Bladder microvascular endothelial cell (primary cell): ENCODE data around the gene IFITM10. TPM values are rescaled to one million over a fixed set of nuclear protein-coding genes. Genes with fewer than 3 reads are reported as not detected.

ENCODE experiments used
- total RNA-seq: library from RNA; depleted of rRNA; stranded (reverse); fragments of >200 nt; gene quantifications from 2 replicates; pipeline ENCODE4 v1.2.3, GENCODE V29; 2014

IFITM10 gene
- total RNA-seq = 0.25 TPM in 1 of 2 replicates, not detected in the other

DNA sequence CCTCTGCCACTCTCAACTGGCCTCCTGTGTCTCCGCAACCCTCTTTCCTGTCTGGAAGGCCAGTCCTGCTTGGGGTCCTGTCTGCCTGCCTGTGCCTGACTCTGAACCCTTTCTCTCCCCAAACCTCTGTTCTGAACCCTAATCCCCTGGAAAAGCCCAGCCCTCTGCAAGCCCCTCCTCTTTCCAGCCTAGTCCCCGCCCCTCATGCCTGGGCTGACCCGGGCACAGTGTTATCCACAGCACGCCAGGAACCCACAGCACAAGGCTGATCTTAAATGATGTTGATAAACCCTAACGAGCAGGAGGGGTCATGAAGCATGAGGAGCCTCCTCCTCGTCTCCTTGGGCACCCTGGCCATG lies at the start of gene IFITM10:
Gene IFITM10 (minus strand): TSS at position 115 of the 359 bp plus-strand sequence. CDS start 153 bp downstream, outside the sequence.

DNA sequence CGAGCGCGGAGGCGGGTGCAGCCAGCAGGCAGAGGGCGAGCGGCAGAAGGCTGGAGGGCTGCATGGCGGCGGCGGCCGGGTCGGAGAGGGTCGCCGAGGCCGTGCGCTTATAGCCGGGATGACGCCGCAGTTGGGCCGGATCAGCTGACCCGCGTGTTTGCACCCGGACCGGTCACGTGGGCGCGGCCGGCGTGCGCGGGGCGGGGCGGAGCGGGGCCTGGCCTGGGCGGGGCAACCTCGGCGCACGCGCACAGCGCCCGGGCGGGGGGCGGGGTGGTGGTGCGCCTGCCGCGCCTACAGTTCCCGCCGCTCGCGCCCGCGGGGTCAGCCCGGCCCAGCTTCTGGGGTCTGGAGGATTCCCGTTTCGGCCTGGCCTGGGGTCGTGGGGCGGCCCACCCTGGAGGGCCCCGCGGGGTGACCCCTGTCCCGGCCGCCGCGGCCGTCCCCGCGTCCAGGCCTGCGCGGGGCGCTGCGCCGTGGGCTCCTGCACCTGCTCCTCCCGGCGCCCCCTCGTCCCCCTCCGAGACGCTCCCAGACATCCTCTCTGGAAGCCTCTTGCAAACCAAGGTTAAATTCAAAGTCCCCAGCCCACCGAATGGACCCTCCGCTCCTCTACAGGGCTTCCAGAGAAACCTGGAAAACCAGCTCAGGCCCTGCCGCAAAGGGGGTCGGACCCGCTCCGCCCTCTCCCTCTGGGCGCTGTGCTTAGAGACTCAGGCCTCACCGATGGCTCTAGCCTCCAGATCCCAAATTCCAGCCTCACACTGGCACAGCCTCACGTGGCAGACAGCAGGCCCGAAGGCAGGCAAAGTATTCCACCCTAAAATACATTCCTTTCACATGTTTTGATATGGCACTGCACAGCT lies 13.6 kb upstream of the IFITM10 start, which contains the start of gene CTSD:
Gene CTSD (minus strand): TSS at position 132 of the 866 bp plus-strand sequence. CDS start 68 bp downstream, at position 64.

DNA sequence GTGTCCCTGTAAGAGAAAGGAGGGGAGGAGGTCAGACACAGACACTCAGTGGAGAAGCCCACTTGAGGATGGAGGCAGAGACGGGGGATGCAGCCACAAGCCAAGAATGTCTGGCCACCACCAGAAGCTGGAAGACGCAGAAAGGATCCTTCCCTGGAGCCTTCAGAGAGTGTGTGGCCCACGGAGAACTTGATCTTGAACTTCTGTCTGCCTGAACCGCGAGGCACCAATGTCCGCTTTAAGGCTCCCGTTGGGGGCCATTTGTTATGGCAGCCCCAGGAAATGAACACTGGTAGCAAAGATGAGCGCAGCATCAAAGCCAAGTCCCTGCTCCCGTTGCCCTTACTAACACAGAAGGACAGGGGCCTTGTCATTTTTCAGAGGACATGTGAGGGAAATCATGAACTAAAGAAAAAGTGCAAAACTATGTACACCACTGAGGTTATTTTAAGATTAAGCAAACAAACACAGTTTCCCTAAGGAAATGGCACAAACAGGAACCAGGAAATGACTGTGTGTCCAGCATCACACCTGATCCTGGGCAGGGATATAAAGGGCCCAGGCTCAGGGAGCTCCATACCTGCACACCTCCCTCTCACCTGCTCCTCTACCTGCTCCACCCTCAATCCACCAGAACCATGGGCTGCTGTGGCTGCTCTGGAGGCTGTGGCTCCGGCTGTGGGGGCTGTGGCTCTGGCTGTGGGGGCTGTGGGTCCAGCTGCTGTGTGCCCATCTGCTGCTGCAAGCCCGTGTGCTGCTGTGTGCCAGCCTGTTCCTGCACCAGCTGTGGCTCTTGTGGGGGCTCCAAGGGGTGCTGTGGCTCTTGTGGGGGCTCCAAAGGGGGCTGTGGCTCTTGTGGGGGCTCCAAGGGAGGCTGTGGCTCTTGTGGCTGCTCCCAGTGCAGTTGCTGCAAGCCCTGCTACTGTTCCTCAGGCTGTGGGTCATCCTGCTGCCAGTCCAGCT lies 53.5 kb downstream of the IFITM10 start, which contains the start of gene KRTAP5-6:
Gene KRTAP5-6 (plus strand): TSS at position 588 of the 963 bp plus-strand sequence. CDS start 51 bp downstream, at position 639.

Other genes starting within 250 kb of the IFITM10 start
- 0.32 and 1.8 TPM in 2 replicates for gene DUSP8, start 178.3 kb downstream of the IFITM10 start, total RNA-seq
- gene KRTAP5-1, start 165.3 kb downstream of the IFITM10 start, total RNA-seq = not detected in 2 replicates
- gene KRTAP5-2, start 152.3 kb downstream of the IFITM10 start, total RNA-seq = not detected in 2 replicates
- gene KRTAP5-3, start 142.1 kb downstream of the IFITM10 start, total RNA-seq = not detected in 2 replicates
- gene KRTAP5-4, start 128.5 kb downstream of the IFITM10 start, total RNA-seq = not detected in 2 replicates
- not detected in 2 replicates for gene KRTAP5-5, start 120.8 kb downstream of the IFITM10 start, total RNA-seq
- not detected in 2 replicates for gene KRTAP5-6, start 53.4 kb downstream of the IFITM10 start, total RNA-seq
- 74.3 and 690 TPM in 2 replicates for gene CTSD, start 13.3 kb upstream of the IFITM10 start, total RNA-seq
- gene SYT8, start 84.4 kb upstream of the IFITM10 start, total RNA-seq = 0.06 TPM in 1 of 2 replicates, not detected in the other
- gene TNNI2, start 88.4 kb upstream of the IFITM10 start, total RNA-seq = not detected in 2 replicates
- 0.31 and 0.32 TPM in 2 replicates for gene LSP1, start 102.5 kb upstream of the IFITM10 start, total RNA-seq
- gene PRR33, start 141.3 kb upstream of the IFITM10 start, total RNA-seq = not detected in 2 replicates
- gene TNNT3, start 169.1 kb upstream of the IFITM10 start, total RNA-seq = 2.1 TPM in 1 of 2 replicates, not detected in the other
- gene MRPL23, start 196.7 kb upstream of the IFITM10 start, total RNA-seq = 31.6 and 125 TPM in 2 replicates
- gene H19, start 247.2 kb upstream of the IFITM10 start, total RNA-seq = 131 and 217 TPM in 2 replicates